Tibial nerve (tissue), 4 donors: ENCODE results near the gene PDK4. TPM values are rescaled to one million over a fixed set of nuclear protein-coding genes. Genes with fewer than 3 reads are reported as not detected.
A peak's percentile ranks its signal among the peaks of the same experiment; 100 is the strongest.
"Not testable (repeated sequence)": the region's sequence is repeated elsewhere in the genome, so short reads cannot be mapped to it uniquely, and the experiment has no call there.

Source experiments
- DNase-seq, 2 donors: peaks; one replicate each; pipeline ENCODE4 v3.0.0-alpha.2; 2019; ENCODE audit warnings: low spot score in 2 of 2
- H3K27ac ChIP-seq, 4 donors: fragments of 200-600 bp; sonication (generic) in 3 of 4; one replicate each; pipeline ENCODE4 v1.5.1; 2017 to 2019; ENCODE audit warnings: mild to moderate bottlenecking in 1 of 4
- H3K27me3 ChIP-seq, 2 donors: fragments of 200-600 bp; sonication (generic) in 1 of 2; one replicate each; pipeline versions ENCODE4 v1.5.1 to v1.6.0; 2017 to 2019
- H3K36me3 ChIP-seq, 3 donors: fragments of 200-600 bp; sonication (generic); one replicate each; pipeline ENCODE4 v1.5.1; 2018 to 2019
- H3K4me1 ChIP-seq, 4 donors: fragments of 200-600 bp; sonication (generic) in 3 of 4; one replicate each; pipeline ENCODE4 v1.5.1; 2017 to 2019
- H3K4me3 ChIP-seq, 4 donors: fragments of 200-600 bp; sonication (generic) in 3 of 4; one replicate each; pipeline ENCODE4 v1.5.1; 2017 to 2019; ENCODE audit warnings: mild to moderate bottlenecking in 1 of 4, moderate library complexity in 1 of 4
- H3K9me3 ChIP-seq, 4 donors: fragments of 200-600 bp; sonication (generic) in 3 of 4; one replicate each; pipeline ENCODE4 v1.5.1; 2017 to 2019
- CTCF ChIP-seq, 5 experiments: fragments of 200-600 bp in 3 of 5; fragments of 450-650 bp in 2 of 5; sonication (generic) in 3 of 5; IDR thresholded peaks; one replicate each; pipeline ENCODE4 v1.5.1; 2016 to 2019; ENCODE audit warnings: antibody characterized with exemption in 5 of 5, mild to moderate bottlenecking in 3 of 5, moderate library complexity in 2 of 5
- EP300 ChIP-seq, 2 donors: sonication (generic); formaldehyde crosslinking; IDR thresholded peaks; one replicate each; pipeline ENCODE4 v1.6.1; 2017; ENCODE audit warnings: antibody characterized with exemption in 2 of 2, mild to moderate bottlenecking in 1 of 2
- POLR2A ChIP-seq, 2 donors: fragments of 450-650 bp; IDR thresholded peaks; one replicate each; pipeline ENCODE4 v1.6.1; 2017; ENCODE audit warnings: antibody characterized with exemption in 2 of 2, mild to moderate bottlenecking in 2 of 2, moderate library complexity in 2 of 2
- whole genome bisulfite sequencing, 2 donors: methylation state at CpG; one replicate each; pipeline ENCODE4 v1.1.5; 2018; 5-methylcytosine and 5-hydroxymethylcytosine counted together
- total RNA-seq, 4 donors: library from RNA; depleted of rRNA; stranded (reverse); fragments of >200 nt; gene quantifications; one replicate each; pipeline ENCODE4 v1.1.0, GENCODE V29; 2016

The PDK4 gene
- total RNA-seq, 4 donors from 2014 or later = 490 to 939 (median 827) TPM

GRCh38 chr7:95607561-95607960 lies 11.2 kb upstream of the PDK4 start:
- Histone ChIP-seq H3K4me3 (no peak overlapping the region), H3K36me3 (no peaks in the 10 kb centered on the region), H3K27ac (peak overlapping the region; percentile 73 to 97 (median 88)), H3K4me1 (peaks cover 7 to 88% (median 69%) of the 10 kb centered on the region in 4 donors), H3K9me3 (no peaks in the 10 kb centered on the region), H3K27me3 (no peaks in the 10 kb centered on the region)
- 56 to 67% methylated on average over 3 of the region's 3 CpGs for WGBS, 2 donors
- TF ChIP-seq CTCF (IDR thresholded peaks at IDR 0.05) = no peak
- TF ChIP-seq POLR2A (IDR thresholded peaks at IDR 0.05) = no peak
- TF ChIP-seq EP300 (IDR thresholded peaks at IDR 0.05) = peak in 1 of 2 donors; percentile 47
- peak in 1 of 2 donors; percentile 54 for DNase-seq

DNA sequence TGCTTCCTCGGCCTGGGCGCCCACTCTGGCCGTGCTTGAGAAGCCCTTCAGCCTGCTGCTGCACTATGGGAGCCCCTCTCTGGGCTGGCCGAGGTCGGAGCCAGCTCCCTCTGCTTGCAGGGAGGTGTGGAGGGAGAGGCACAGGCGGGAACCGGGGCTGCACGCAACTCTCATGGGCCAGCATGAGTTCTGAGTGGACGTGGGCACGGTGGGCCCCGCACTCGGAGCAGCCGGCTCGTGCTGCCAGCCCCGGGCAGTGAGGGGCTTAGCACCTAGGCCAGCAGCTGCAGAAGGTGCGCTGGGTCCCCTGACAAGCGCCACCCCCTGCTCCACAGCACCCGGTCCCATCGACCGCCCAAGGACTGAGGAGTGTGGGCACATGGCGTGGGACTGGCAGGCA lies 9.0 kb upstream of the PDK4 start:
- H3K9me3 ChIP-seq = no peaks in the 10 kb centered on the region
- peak overlapping the region in 3 of 4 donors; percentile 11 to 97 (median 96) for H3K27ac ChIP-seq
- H3K27me3 ChIP-seq = no peaks in the 10 kb centered on the region
- H3K4me1 ChIP-seq = peaks cover 7 to 82% (median 60%) of the 10 kb centered on the region in 4 donors
- TF ChIP-seq EP300 (IDR thresholded peaks at IDR 0.05) (no peak), POLR2A (IDR thresholded peaks at IDR 0.05) (no peak), CTCF (IDR thresholded peaks at IDR 0.05) (no peak)
- 89 to 100% methylated on average over 9 to 21 of the region's 21 CpGs for WGBS, 2 donors
- H3K36me3 ChIP-seq = no peaks in the 10 kb centered on the region
- no peak for DNase-seq
- no peak overlapping the region for H3K4me3 ChIP-seq

GRCh38 chr7:95604811-95605210 lies 8.5 kb upstream of the PDK4 start:
- not testable (repeated sequence) for H3K9me3 ChIP-seq

GRCh38 chr7:95604397-95604796 lies 8.1 kb upstream of the PDK4 start:
- H3K4me1 ChIP-seq = peaks cover 7 to 77% (median 54%) of the 10 kb centered on the region in 4 donors
- WGBS, 2 donors = 93% methylated on average over 2 of the region's 2 CpGs
- DNase-seq, H3K27me3 ChIP-seq, H3K9me3 ChIP-seq, H3K36me3 ChIP-seq, H3K4me3 ChIP-seq: not testable (repeated sequence)
- peak overlapping the region in 2 of 4 donors; percentile 96 to 97 for H3K27ac ChIP-seq
- peak; percentile 62 to 64 for TF ChIP-seq EP300 (IDR thresholded peaks at IDR 0.05)

More at GRCh38 chr7:95604811-95605210, 8.5 kb upstream of the PDK4 start:
- not testable (repeated sequence) for H3K4me3 ChIP-seq, H3K27me3 ChIP-seq, H3K36me3 ChIP-seq, DNase-seq
- WGBS, 2 donors = 85 to 92% methylated on average over 3 of the region's 3 CpGs
- H3K27ac ChIP-seq = peak overlapping the region in 2 of 4 donors; percentile 96 to 97
- H3K4me1 ChIP-seq = peaks cover 7 to 78% (median 56%) of the 10 kb centered on the region in 4 donors

DNA sequence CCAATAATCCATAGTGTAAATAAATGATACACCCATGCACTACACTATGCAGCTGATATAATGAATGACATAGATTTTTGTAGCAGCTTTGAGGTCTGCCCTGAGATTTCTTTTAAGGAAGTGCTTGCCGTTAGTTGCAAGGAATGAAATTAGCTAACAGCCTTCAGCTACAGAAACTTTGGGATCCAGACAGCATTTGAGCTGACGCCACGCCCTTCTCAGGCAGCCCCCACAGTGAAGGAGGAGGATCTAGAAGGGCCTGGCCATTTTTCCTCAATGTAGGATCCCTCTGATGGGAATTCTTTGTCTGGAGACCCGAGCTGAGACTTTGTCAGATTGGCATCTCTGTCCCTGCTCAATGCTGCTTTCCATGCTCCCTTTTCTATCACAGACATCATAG lies 6.1 kb upstream of the PDK4 start:
- Histone ChIP-seq H3K9me3 (no peaks in the 10 kb centered on the region), H3K4me1 (peaks cover 0 to 80% (median 54%) of the 10 kb centered on the region in 4 donors), H3K27me3 (no peaks in the 10 kb centered on the region), H3K4me3 (no peak overlapping the region), H3K36me3 (no peaks in the 10 kb centered on the region), H3K27ac (peak overlapping the region; percentile 20 to 97 (median 61))
- no peak for DNase-seq
- peak in 1 of 2 donors; percentile 11 for TF ChIP-seq EP300 (IDR thresholded peaks at IDR 0.05)
- no peak for TF ChIP-seq CTCF (IDR thresholded peaks at IDR 0.05)
- no peak for TF ChIP-seq POLR2A (IDR thresholded peaks at IDR 0.05)
- 44 to 48% methylated on average over 4 of the region's 4 CpGs for whole genome bisulfite sequencing, 2 donors

DNA sequence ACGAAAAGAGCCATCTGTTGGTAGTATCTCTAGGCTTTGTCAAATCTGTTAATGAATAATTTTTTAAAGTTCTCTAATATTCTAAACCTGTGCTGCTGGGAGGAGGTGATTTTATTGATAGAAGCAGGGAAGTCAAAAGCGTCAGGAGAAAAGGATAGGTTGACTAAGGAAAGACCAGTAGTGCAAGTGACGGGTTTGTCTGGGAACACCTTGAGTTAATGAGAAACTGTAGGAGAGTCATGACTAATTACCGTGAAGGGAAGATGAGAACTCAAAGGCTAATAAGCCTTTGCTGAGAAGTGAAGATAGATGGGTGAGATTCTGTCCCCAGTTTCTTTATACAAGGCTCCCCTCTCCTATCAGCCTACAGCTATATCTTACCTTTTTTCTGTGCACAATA lies 5.0 kb upstream of the PDK4 start:
- Histone ChIP-seq H3K27ac (peak overlapping the region in 1 of 4 donors; percentile 72), H3K4me1 (peaks cover 0 to 75% (median 46%) of the 10 kb centered on the region in 4 donors), H3K4me3 (no peak overlapping the region), H3K36me3 (no peaks in the 10 kb centered on the region), H3K9me3 (no peaks in the 10 kb centered on the region), H3K27me3 (no peaks in the 10 kb centered on the region)
- DNase-seq = no peak
- 90 to 95% methylated on average over 4 of the region's 4 CpGs for WGBS, 2 donors
- TF ChIP-seq CTCF (IDR thresholded peaks at IDR 0.05) (no peak), POLR2A (IDR thresholded peaks at IDR 0.05) (no peak), EP300 (IDR thresholded peaks at IDR 0.05) (no peak)
